OCI-LY7 (cell line): ENCODE measurements around the gene USP32. TPM values are rescaled to one million over a fixed set of nuclear protein-coding genes. Genes with fewer than 3 reads are reported as not detected.

Experiments used
- BruUV-seq: library from RNA; stranded (reverse); fragments of 400-500 nt; replicated peaks from 2 replicates; lab custom pipeline; 2021; lab: Mats Ljungman, UMichigan
- CTCF ChIA-PET: fragments of 300-600 bp; sonication (Branson Sonifier 250); formaldehyde crosslinking; loops from one replicate; lab custom pipeline; 2022; ENCODE audit warnings: antibody characterized with exemption; ENCODE audit not compliant: unreplicated experiment; lab: Charles Lee
- POLR2A ChIA-PET: fragments of 300-600 bp; sonication (Branson Sonifier 250); formaldehyde crosslinking; loops from one replicate; lab custom pipeline; 2022; ENCODE audit warnings: antibody characterized with exemption; lab: Charles Lee
- DNase-seq: peaks from one replicate; pipeline ENCODE4 v3.0.0-alpha.2; 2015; ENCODE audit warnings: low spot score
- H2AFZ ChIP-seq: fragments of 200-600 bp; sonication (generic), shearing (Covaris generic); 2 replicates; pipeline ENCODE4 v1.6.1; 2014; ENCODE audit warnings: mild to moderate bottlenecking, antibody characterized with exemption, low read length, moderate library complexity
- H3K27ac ChIP-seq: fragments of 200-600 bp; sonication (generic); 2 replicates; pipeline ENCODE4 v1.5.1; 2014; ENCODE audit warnings: mixed run types, low read depth, mild to moderate bottlenecking, moderate library complexity, low read length, inconsistent platforms; ENCODE audit not compliant: poor library complexity, severe bottlenecking
- H3K36me3 ChIP-seq: fragments of 200-600 bp; sonication (generic); 2 replicates; pipeline ENCODE4 v1.6.1; 2014; ENCODE audit warnings: mild to moderate bottlenecking, antibody characterized with exemption, low read length, moderate library complexity, mixed read lengths; ENCODE audit not compliant: insufficient read depth
- H3K4me1 ChIP-seq: fragments of 200-600 bp; sonication (generic); 2 replicates; pipeline ENCODE4 v1.5.1; 2014; ENCODE audit warnings: mild to moderate bottlenecking, low read length; ENCODE audit not compliant: insufficient read depth, poor library complexity, severe bottlenecking
- H3K4me2 ChIP-seq: fragments of 200-600 bp; sonication (generic); 2 replicates; pipeline ENCODE4 v1.6.1; 2014; ENCODE audit warnings: mild to moderate bottlenecking, low read length
- H3K4me3 ChIP-seq: fragments of 200-600 bp; sonication (generic); 2 replicates; pipeline ENCODE4 v1.5.1; 2014; ENCODE audit warnings: mild to moderate bottlenecking, low read depth, low read length; ENCODE audit not compliant: poor library complexity, severe bottlenecking
- H3K79me2 ChIP-seq: fragments of 200-600 bp; sonication (generic); 2 replicates; pipeline ENCODE4 v1.6.1; 2016; ENCODE audit warnings: low read depth, mild to moderate bottlenecking, low read length, moderate library complexity, mixed read lengths; ENCODE audit not compliant: insufficient read depth
- H3K9me2 ChIP-seq: fragments of 200-600 bp; sonication (generic); 2 replicates; pipeline ENCODE4 v1.6.1; 2016; ENCODE audit warnings: mild to moderate bottlenecking, low read length, mixed read lengths; ENCODE audit not compliant: insufficient read depth
- H3K9me3 ChIP-seq: fragments of 200-600 bp; sonication (generic); 2 replicates; pipeline ENCODE4 v1.6.1; 2014; ENCODE audit warnings: mild to moderate bottlenecking, mixed run types, low read length, mixed read lengths
- H4K20me1 ChIP-seq: fragments of 200-600 bp; sonication (generic); 2 replicates; pipeline ENCODE4 v1.6.1; 2014; ENCODE audit warnings: mild to moderate bottlenecking, antibody characterized with exemption, low read length, moderate library complexity, mixed read lengths; ENCODE audit not compliant: insufficient read depth
- EZH2phosphoT487 ChIP-seq: fragments of 200-600 bp; sonication (generic); IDR thresholded peaks from 2 replicates; pipeline ENCODE4 v1.6.1; 2018; ENCODE audit warnings: low read depth, borderline replicate concordance, mild to moderate bottlenecking, mixed run types, antibody characterized with exemption, low read length, moderate library complexity, mixed read lengths
- intact Hi-C: fragments of 100-400 bp; cut with micrococcal nuclease; formaldehyde crosslinking; loops from one replicate; pipeline ENCODE4 v1.10.0; 2022; ENCODE audit not compliant: unreplicated experiment
- total RNA-seq, 2 experiments: library from RNA; depleted of rRNA in 1 of 2; stranded (reverse); fragments of >200 nt in 1 of 2; shearing (Covaris generic) in 1 of 2; gene quantifications; 2 replicates each; pipeline ENCODE4 v1.2.3, GENCODE V29; 2014 to 2022
- TF ChIP-seq, protein P1 (sequence below): fragments of 200-600 bp; sonication (generic); conservative IDR thresholded peaks from 2 replicates; pipeline ENCODE4 v1.5.1; 2014; ENCODE audit warnings: mild to moderate bottlenecking, antibody characterized with exemption, low read length, moderate library complexity, mixed read lengths

USP32 gene
- total RNA-seq, 2 experiments from 2014 or later, result 16.9 to 28.0 TPM

DNA sequence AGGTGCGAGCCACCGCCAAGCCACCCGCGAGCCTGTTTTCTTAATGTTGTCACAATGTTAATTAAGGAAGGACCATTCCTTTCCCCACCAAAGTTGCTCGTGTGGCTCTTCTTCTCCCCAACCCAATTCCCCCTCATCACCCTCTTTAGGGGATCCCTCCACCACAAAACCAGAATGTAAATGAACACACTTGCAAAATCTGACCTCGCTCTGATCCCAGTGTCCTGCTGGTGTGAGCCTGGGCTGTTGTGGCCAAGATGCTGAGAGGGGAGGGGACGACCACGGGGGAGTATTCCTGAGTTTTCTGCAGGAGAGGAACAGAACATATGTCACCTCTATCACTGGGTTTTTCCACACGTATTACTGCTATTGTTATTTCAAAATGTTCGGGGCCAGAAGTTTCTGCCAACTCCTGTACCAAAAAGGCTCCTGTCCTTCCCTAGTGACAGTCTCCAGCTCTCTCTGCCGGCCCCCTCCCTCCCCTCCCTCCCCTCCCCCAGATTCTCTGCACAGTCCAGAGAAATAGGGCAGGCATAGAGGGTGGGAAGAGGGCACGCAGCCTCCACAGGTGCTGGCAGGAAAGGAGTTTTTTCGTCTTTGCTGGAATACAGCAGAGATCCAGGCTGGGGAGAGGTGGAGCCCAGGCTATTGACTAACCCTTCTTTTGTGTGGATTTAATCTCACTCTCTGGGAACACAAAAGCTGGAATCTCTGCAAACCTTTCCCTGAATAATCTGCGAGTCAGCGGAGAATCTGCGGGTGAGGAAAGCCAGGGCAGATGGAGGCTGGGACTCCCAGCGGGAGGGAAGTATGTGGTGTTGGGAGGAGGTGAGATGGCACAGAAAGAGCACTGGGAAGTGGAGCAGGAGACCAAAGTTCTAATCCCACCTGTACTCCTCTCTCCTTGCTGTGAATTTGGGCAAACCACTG, 246.7 kb downstream of the USP32 start:
- H3K4me1 ChIP-seq, result peaks cover 17% of the 10 kb centered on the region
- DNase-seq, result no peak
- no peak overlapping the region for H3K4me3 ChIP-seq
- intact Hi-C loops, result loop anchor here (10.0 kb wide), 1 partner anchor 290 kb away; no protein-coding TSS in a partner anchor
- no peaks in the 10 kb centered on the region for H3K79me2 ChIP-seq
- ChIA-PET POLR2A (no interaction called here), CTCF (no interaction called here)
- H2AFZ ChIP-seq, result no peak overlapping the region
- H4K20me1 ChIP-seq, result no peaks in the 10 kb centered on the region
- no peak overlapping the region for H3K4me2 ChIP-seq
- no peaks in the 10 kb centered on the region for H3K9me2 ChIP-seq
- TF ChIP-seq, protein P1, sequence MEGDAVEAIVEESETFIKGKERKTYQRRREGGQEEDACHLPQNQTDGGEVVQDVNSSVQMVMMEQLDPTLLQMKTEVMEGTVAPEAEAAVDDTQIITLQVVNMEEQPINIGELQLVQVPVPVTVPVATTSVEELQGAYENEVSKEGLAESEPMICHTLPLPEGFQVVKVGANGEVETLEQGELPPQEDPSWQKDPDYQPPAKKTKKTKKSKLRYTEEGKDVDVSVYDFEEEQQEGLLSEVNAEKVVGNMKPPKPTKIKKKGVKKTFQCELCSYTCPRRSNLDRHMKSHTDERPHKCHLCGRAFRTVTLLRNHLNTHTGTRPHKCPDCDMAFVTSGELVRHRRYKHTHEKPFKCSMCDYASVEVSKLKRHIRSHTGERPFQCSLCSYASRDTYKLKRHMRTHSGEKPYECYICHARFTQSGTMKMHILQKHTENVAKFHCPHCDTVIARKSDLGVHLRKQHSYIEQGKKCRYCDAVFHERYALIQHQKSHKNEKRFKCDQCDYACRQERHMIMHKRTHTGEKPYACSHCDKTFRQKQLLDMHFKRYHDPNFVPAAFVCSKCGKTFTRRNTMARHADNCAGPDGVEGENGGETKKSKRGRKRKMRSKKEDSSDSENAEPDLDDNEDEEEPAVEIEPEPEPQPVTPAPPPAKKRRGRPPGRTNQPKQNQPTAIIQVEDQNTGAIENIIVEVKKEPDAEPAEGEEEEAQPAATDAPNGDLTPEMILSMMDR, result no peak
- TF ChIP-seq EZH2phosphoT487, result no peak
- H3K27ac ChIP-seq, result no peak overlapping the region
- no peaks in the 10 kb centered on the region for H3K9me3 ChIP-seq
- no TSS peak for BruUV-seq
- H3K36me3 ChIP-seq, result no peaks in the 10 kb centered on the region

DNA sequence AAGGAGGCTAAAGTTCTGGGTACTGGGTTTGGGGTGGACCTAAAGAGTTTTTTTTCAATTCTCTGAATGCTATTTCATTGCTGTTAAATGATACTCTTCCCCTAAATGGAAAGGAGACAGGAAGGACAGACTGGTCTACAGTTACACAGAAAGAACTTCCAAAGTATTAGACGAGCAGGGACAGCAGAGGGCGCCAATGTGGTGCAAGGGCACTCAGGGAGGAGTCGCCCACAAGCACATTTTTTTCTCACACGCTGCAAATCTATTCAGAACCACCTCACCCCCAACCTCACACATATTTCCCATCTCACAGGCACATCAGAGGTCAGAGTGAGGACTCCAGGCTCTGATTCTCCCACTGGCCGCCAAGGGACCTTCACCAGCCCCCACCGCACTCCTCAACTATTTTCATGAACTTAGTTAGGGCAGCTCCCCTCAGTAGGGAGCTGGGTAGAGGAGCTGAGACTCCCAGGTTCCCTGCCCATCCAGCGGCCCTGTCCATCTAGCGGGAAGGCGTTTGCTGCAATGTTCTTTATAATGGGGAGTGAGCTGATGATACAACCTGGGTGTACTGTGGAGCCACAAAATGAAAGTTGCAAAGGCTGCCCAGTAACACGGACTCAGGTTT, 248.9 kb downstream of the USP32 start:
- POLR2A ChIA-PET, result interaction anchor here (0.9 kb wide), 1 partner anchor 44 kb away, joined by 3 read pairs; no protein-coding TSS in a partner anchor
- intact Hi-C loops, result loop anchor here (2.0 to 10.0 kb wide), 2 partner anchors 32 to 292 kb away; no protein-coding TSS in a partner anchor
- H3K79me2 ChIP-seq, result no peaks in the 10 kb centered on the region
- peak overlapping the region; percentile 52 for H3K4me2 ChIP-seq
- H3K36me3 ChIP-seq, result no peaks in the 10 kb centered on the region
- no peaks in the 10 kb centered on the region for H3K9me2 ChIP-seq
- no peak for TF ChIP-seq EZH2phosphoT487
- TF ChIP-seq, protein P1, result peak; percentile 94
- CTCF ChIA-PET, result interaction anchor here (1.4 kb wide), 1 partner anchor 287 kb away, joined by 3 read pairs; no protein-coding TSS in a partner anchor
- H4K20me1 ChIP-seq, result no peaks in the 10 kb centered on the region
- no peak overlapping the region for H3K27ac ChIP-seq
- BruUV-seq, result no TSS peak
- peaks cover 17% of the 10 kb centered on the region for H3K4me1 ChIP-seq
- DNase-seq, result peak; percentile 87
- peak overlapping the region; percentile 97 for H2AFZ ChIP-seq
- no peak overlapping the region for H3K4me3 ChIP-seq
- H3K9me3 ChIP-seq, result no peaks in the 10 kb centered on the region
